Neural cell (in vitro differentiated cells): ENCODE measurements around the gene UBE2L3.

ENCODE experiments used
- TAF1 ChIP-seq: IDR thresholded peaks from 2 replicates; pipeline ENCODE4 v1.6.1; 2012; ENCODE audit warnings: low read depth
- TF ChIP-seq, protein P1 (sequence below): fragments of 450-650 bp; IDR thresholded peaks from 2 replicates; pipeline ENCODE4 v1.5.1; 2014; ENCODE audit warnings: antibody characterized with exemption, mild to moderate bottlenecking, moderate library complexity; ENCODE audit not compliant: poor library complexity, severe bottlenecking

DNA sequence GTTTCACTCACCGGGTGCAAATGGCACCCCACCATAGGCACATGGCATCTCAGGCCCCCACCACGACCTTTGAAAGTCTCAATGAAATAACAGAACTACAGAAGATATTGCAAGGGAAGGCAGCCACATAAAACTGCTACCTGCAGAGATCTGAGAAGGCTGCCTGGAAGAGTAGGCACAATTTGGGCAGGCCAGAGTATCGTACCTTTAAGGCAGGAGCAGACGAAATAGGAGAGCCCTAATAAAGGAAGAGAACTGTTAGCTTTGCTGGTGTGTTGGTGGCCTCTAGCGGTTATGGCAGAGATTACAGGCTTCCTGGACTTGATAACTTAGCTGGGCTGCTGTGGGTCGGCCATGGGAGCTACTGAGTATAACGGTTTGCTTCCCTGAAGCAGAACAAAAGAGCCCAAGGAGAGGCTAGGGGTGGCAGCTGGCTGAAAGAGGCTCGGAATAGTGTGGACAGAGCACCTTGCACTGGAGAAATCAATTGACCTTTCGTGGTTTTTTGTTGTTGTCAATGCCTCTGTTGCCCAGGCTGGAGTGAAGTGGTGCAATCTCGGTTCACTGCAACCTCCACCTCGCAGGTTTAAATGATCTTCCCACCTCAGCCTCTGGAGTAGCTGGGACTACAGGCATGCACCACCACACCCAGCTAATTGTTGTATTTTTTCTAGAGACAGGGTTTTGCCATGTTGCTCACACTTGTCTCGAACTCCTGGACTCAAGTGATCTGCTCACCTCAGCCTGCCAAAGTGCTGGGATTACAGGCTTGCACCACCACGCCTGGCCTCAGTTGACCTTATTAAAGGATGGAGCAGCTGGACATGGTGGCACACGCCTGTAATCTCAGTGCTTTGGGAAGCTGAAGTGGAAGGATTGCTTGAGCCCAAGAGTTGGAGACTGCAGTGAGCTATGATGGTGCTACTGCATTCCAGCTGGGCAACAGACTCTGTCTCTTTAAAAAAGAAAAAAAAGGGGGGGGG, 79.4 kb downstream of the UBE2L3 start:
- TF ChIP-seq, protein P1, sequence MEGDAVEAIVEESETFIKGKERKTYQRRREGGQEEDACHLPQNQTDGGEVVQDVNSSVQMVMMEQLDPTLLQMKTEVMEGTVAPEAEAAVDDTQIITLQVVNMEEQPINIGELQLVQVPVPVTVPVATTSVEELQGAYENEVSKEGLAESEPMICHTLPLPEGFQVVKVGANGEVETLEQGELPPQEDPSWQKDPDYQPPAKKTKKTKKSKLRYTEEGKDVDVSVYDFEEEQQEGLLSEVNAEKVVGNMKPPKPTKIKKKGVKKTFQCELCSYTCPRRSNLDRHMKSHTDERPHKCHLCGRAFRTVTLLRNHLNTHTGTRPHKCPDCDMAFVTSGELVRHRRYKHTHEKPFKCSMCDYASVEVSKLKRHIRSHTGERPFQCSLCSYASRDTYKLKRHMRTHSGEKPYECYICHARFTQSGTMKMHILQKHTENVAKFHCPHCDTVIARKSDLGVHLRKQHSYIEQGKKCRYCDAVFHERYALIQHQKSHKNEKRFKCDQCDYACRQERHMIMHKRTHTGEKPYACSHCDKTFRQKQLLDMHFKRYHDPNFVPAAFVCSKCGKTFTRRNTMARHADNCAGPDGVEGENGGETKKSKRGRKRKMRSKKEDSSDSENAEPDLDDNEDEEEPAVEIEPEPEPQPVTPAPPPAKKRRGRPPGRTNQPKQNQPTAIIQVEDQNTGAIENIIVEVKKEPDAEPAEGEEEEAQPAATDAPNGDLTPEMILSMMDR = peak; percentile 96
- no peak for TF ChIP-seq TAF1
